A673 (cell line): ENCODE results near the gene MRPS2. TPM values are rescaled to one million over a fixed set of nuclear protein-coding genes. Genes with fewer than 3 reads are reported as not detected.

Experiments used
- BruUV-seq: library from RNA; stranded (reverse); fragments of 400-500 nt; replicated peaks from 2 replicates; lab custom pipeline; 2021; lab: Mats Ljungman, UMichigan
- CTCF ChIA-PET: fragments of 300-600 bp; sonication (Branson Sonifier 250); formaldehyde crosslinking; loops from one replicate; lab custom pipeline; 2022; ENCODE audit warnings: antibody characterized with exemption; lab: Charles Lee
- POLR2A ChIA-PET: fragments of 300-600 bp; sonication (Branson Sonifier 250); formaldehyde crosslinking; loops from one replicate; lab custom pipeline; 2022; ENCODE audit warnings: antibody characterized with exemption; ENCODE audit not compliant: low non-redundant PET; lab: Charles Lee
- DNase-seq: peaks from one replicate; pipeline ENCODE4 v3.0.0-alpha.2; 2015; ENCODE audit warnings: low spot score
- H3K27ac ChIP-seq: fragments of 200-600 bp; sonication (generic); 2 replicates; pipeline ENCODE4 v1.5.1; 2016; ENCODE audit warnings: mixed run types, low read depth, mild to moderate bottlenecking, mixed read lengths, antibody characterized with exemption, low read length; ENCODE audit not compliant: poor library complexity, severe bottlenecking
- H3K27me3 ChIP-seq: fragments of 200-600 bp; sonication (generic); replicated peaks from 2 replicates; pipeline ENCODE4 v1.6.1; 2017; ENCODE audit warnings: mixed run types, low read depth, mild to moderate bottlenecking, mixed read lengths, antibody characterized with exemption, low read length; ENCODE audit not compliant: insufficient read depth, poor library complexity
- H3K36me3 ChIP-seq: fragments of 200-600 bp; sonication (generic); 2 replicates; pipeline ENCODE4 v1.6.1; 2016; ENCODE audit warnings: mixed run types, mild to moderate bottlenecking, mixed read lengths, antibody characterized with exemption, low read length; ENCODE audit not compliant: insufficient read depth, poor library complexity, severe bottlenecking
- H3K4me1 ChIP-seq: fragments of 200-600 bp; sonication (generic); 2 replicates; pipeline ENCODE4 v1.6.1; 2017; ENCODE audit warnings: mixed run types, mild to moderate bottlenecking, mixed read lengths, antibody characterized with exemption, low read length; ENCODE audit not compliant: insufficient read depth, poor library complexity, severe bottlenecking
- H3K4me3 ChIP-seq: fragments of 200-600 bp; sonication (generic); 2 replicates; pipeline ENCODE4 v1.5.1; 2016; ENCODE audit warnings: low read depth, mixed run types, mild to moderate bottlenecking, mixed read lengths, low read length; ENCODE audit not compliant: poor library complexity, severe bottlenecking
- H3K9me3 ChIP-seq: fragments of 200-600 bp; sonication (generic); 2 replicates; pipeline ENCODE4 v1.6.1; 2016; ENCODE audit warnings: mixed run types, low read depth, mild to moderate bottlenecking, mixed read lengths, antibody characterized with exemption, low read length; ENCODE audit not compliant: poor library complexity, severe bottlenecking
- CTCF ChIP-seq: fragments of 300-800, 200-600 bp; sonication (generic); conservative IDR thresholded peaks from 2 replicates; pipeline ENCODE4 v1.5.1; 2017; ENCODE audit warnings: low read depth, mild to moderate bottlenecking, antibody characterized with exemption, low read length, moderate library complexity, mixed read lengths
- EZH2 ChIP-seq: fragments of 200-600 bp; sonication (generic); IDR thresholded peaks from 2 replicates; pipeline ENCODE4 v1.6.1; 2017; ENCODE audit warnings: borderline replicate concordance, low read depth, mild to moderate bottlenecking, mixed read lengths, antibody characterized with exemption, low read length; ENCODE audit not compliant: poor library complexity, severe bottlenecking
- intact Hi-C: fragments of 100-400 bp; cut with micrococcal nuclease; formaldehyde crosslinking; loops from one replicate; pipeline ENCODE4 v1.10.0; 2022; ENCODE audit not compliant: unreplicated experiment
- total RNA-seq: library from RNA; stranded (reverse); gene quantifications from 2 replicates; pipeline ENCODE4 v1.2.3, GENCODE V29; 2021

Gene MRPS2
- total RNA-seq, 1 experiment from 2014 or later: 88.8 TPM

GRCh38 chr9:135498381-135499126 lies 1.9 kb upstream of the MRPS2 start:
- no peak for TF ChIP-seq EZH2
- no peak for TF ChIP-seq CTCF
- Histone ChIP-seq H3K27ac (no peak overlapping the region), H3K4me3 (no peak overlapping the region), H3K36me3 (peaks cover 20% of the 10 kb centered on the region), H3K4me1 (peaks cover 12% of the 10 kb centered on the region), H3K9me3 (no peaks in the 10 kb centered on the region), H3K27me3 (no peaks in the 10 kb centered on the region)
- no TSS peak for BruUV-seq
- DNase-seq: no peak
- ChIA-PET POLR2A (no interaction called here), CTCF (no interaction called here)
- intact Hi-C loops: no loop called here

GRCh38 chr9:135499326-135500070 lies 984 bp upstream of the MRPS2 start:
- BruUV-seq: no TSS peak
- no peak for TF ChIP-seq EZH2
- no peak for TF ChIP-seq CTCF
- Histone ChIP-seq H3K27ac (peak overlapping the region; percentile 94), H3K4me3 (peak overlapping the region; percentile 100), H3K36me3 (peaks cover 29% of the 10 kb centered on the region), H3K4me1 (peaks cover 12% of the 10 kb centered on the region), H3K27me3 (no peaks in the 10 kb centered on the region), H3K9me3 (no peaks in the 10 kb centered on the region)
- peak; percentile 94 for DNase-seq
- intact Hi-C loops: no loop called here
- ChIA-PET CTCF (no interaction called here), POLR2A (no interaction called here)

- DNase-seq: no peak
- H3K27ac ChIP-seq: peak overlapping the region; percentile 94
- TF ChIP-seq CTCF (no peak), EZH2 (no peak)
- H3K9me3 ChIP-seq: no peaks in the 10 kb centered on the region
- ChIA-PET CTCF (no interaction called here), POLR2A (no interaction called here)
- intact Hi-C loops: no loop called here
- BruUV-seq: no TSS peak
- peaks cover 34% of the 10 kb centered on the region for H3K36me3 ChIP-seq
- peak overlapping the region; percentile 100 for H3K4me3 ChIP-seq
- H3K4me1 ChIP-seq: peaks cover 12% of the 10 kb centered on the region
- H3K27me3 ChIP-seq: no peaks in the 10 kb centered on the region
These were observed 384 bp upstream of the MRPS2 start for GRCh38 chr9:135500071-135500524.
